ENCODE data around the gene BACH2.

- TF ChIP-seq, protein P1, sequence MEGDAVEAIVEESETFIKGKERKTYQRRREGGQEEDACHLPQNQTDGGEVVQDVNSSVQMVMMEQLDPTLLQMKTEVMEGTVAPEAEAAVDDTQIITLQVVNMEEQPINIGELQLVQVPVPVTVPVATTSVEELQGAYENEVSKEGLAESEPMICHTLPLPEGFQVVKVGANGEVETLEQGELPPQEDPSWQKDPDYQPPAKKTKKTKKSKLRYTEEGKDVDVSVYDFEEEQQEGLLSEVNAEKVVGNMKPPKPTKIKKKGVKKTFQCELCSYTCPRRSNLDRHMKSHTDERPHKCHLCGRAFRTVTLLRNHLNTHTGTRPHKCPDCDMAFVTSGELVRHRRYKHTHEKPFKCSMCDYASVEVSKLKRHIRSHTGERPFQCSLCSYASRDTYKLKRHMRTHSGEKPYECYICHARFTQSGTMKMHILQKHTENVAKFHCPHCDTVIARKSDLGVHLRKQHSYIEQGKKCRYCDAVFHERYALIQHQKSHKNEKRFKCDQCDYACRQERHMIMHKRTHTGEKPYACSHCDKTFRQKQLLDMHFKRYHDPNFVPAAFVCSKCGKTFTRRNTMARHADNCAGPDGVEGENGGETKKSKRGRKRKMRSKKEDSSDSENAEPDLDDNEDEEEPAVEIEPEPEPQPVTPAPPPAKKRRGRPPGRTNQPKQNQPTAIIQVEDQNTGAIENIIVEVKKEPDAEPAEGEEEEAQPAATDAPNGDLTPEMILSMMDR (optimal IDR thresholded peaks at IDR 0.05 in 1 of 3, IDR thresholded peaks at IDR 0.05 in 1 of 3, conservative IDR thresholded peaks at IDR 0.05 in 1 of 3; ENCODE audit: extremely low read depth in 1 of 3, insufficient read depth in 2 of 3, low read length in 3 of 3): no peak
- no peak for TF ChIP-seq EZH2 (IDR thresholded peaks at IDR 0.05; ENCODE audit: low read length)
Observed at GRCh38 chr6:90285042-90285481, 11.6 kb downstream of the BACH2 start.

All from keratinocyte (primary cell).